SK-N-SH (cell line): ENCODE results near the gene GPANK1. TPM values are rescaled to one million over a fixed set of nuclear protein-coding genes. Genes with fewer than 3 reads are reported as not detected.

Experiments used
- CTCF ChIA-PET: fragments of 300-600, 350-600 bp; formaldehyde crosslinking; extraction: SDS; loops from one replicate; lab custom pipeline; 2021; lab: Yijun Ruan, JAX
- POLR2A ChIA-PET: fragments of 350-600 bp; sonication (Branson Sonifier 250); formaldehyde crosslinking; extraction: SDS; loops from one replicate; lab custom pipeline; 2020; ENCODE audit warnings: antibody characterized with exemption, inconsistent platforms; lab: Yijun Ruan, JAX
- DNase-seq: peaks from one replicate; pipeline ENCODE4 v3.0.0; 2012
- H2AFZ ChIP-seq: fragments of 200-600 bp; sonication (generic); 2 replicates; pipeline ENCODE4 v1.8.1; 2016; ENCODE audit warnings: antibody characterized with exemption, mild to moderate bottlenecking, low read depth
- H3F3A ChIP-seq: fragments of 200-600 bp; sonication (generic); replicated peaks from 2 replicates; pipeline ENCODE3; 2016; ENCODE audit warnings: antibody characterized with exemption, mild to moderate bottlenecking; ENCODE audit not compliant: insufficient read depth
- H3K27ac ChIP-seq, 2 experiments: fragments of 200-500 bp in 1 of 2; fragments of 200-600 bp in 1 of 2; sonication (Bioruptor generic) in 1 of 2; sonication (generic), shearing (Covaris generic) in 1 of 2; 2 replicates each; pipeline versions ENCODE4 v1.5.1 to v1.6.1; 2014 to 2016; ENCODE audit warnings: low read depth in 2 of 2, inconsistent platforms in 1 of 2, low read length in 1 of 2, mild to moderate bottlenecking in 1 of 2, mixed read lengths in 1 of 2
- H3K27me3 ChIP-seq: fragments of 200-600 bp; sonication (generic), shearing (Covaris generic); 2 replicates; pipeline ENCODE4 v1.6.1; 2016; ENCODE audit warnings: mixed run types; ENCODE audit not compliant: insufficient read depth
- H3K36me3 ChIP-seq, 2 experiments: fragments of 200-500 bp in 1 of 2; fragments of 200-600 bp in 1 of 2; sonication (Bioruptor generic) in 1 of 2; sonication (generic) in 1 of 2; replicated peaks in 1 of 2; 2 replicates each; pipeline versions ENCODE3 to v1.5.1; 2014 to 2016; ENCODE audit warnings: low read length in 1 of 2, mild to moderate bottlenecking in 1 of 2; ENCODE audit not compliant: insufficient read depth in 2 of 2, control insufficient read depth in 1 of 2
- H3K4me1 ChIP-seq, 2 experiments: fragments of 200-500 bp in 1 of 2; fragments of 200-600 bp in 1 of 2; sonication (Bioruptor generic) in 1 of 2; sonication (generic), shearing (Covaris generic) in 1 of 2; 2 replicates each; pipeline versions ENCODE4 v1.5.1 to v1.6.1; 2014 to 2016; ENCODE audit warnings: low read depth in 1 of 2, low read length in 1 of 2, mixed run types in 1 of 2; ENCODE audit not compliant: insufficient read depth in 2 of 2, control insufficient read depth in 1 of 2
- H3K4me2 ChIP-seq: fragments of 200-600 bp; sonication (generic), shearing (Covaris generic); 2 replicates; pipeline ENCODE4 v1.6.1; 2017; ENCODE audit warnings: mixed run types
- H3K4me3 ChIP-seq, 2 experiments: fragments of 200-500 bp in 1 of 2; fragments of 200-600 bp in 1 of 2; sonication (Bioruptor generic) in 1 of 2; sonication (generic), shearing (Covaris generic) in 1 of 2; 2 replicates each; pipeline versions ENCODE4 v1.5.1 to v1.8.1; 2014 to 2016; ENCODE audit warnings: low read depth in 2 of 2, inconsistent platforms in 1 of 2, low read length in 1 of 2, mild to moderate bottlenecking in 1 of 2, mixed read lengths in 1 of 2, moderate library complexity in 1 of 2
- H3K79me2 ChIP-seq: fragments of 200-600 bp; sonication (generic); 2 replicates; pipeline ENCODE4 v1.8.1; 2017; ENCODE audit warnings: mild to moderate bottlenecking; ENCODE audit not compliant: insufficient read depth
- H3K9ac ChIP-seq: fragments of 200-600 bp; sonication (generic); 2 replicates; pipeline ENCODE4 v1.6.1; 2017; ENCODE audit warnings: mixed run types
- H3K9me2 ChIP-seq: fragments of 200-600 bp; sonication (generic); 2 replicates; pipeline ENCODE4 v1.6.1; 2017; ENCODE audit warnings: mixed run types
- H3K9me3 ChIP-seq: fragments of 200-600 bp; sonication (generic); 2 replicates; pipeline ENCODE4 v1.6.1; 2017; ENCODE audit warnings: mixed run types, mild to moderate bottlenecking, moderate library complexity
- H4K20me1 ChIP-seq: fragments of 200-600 bp; sonication (generic); 2 replicates; pipeline ENCODE4 v1.6.1; 2017; ENCODE audit warnings: mild to moderate bottlenecking, mixed run types; ENCODE audit not compliant: insufficient read depth
- EP300 ChIP-seq, 2 experiments: IDR thresholded peaks; 2 replicates each; pipeline versions ENCODE4 v1.4.0 to v1.6.1; 2012; ENCODE audit warnings: borderline replicate concordance in 1 of 2, low read depth in 1 of 2, low read length in 1 of 2
- EZH2phosphoT487 ChIP-seq: fragments of 200-600 bp; sonication (generic); IDR thresholded peaks from 2 replicates; pipeline ENCODE4 v1.6.1; 2017; ENCODE audit warnings: low read depth, mixed run types, mild to moderate bottlenecking, antibody characterized with exemption, moderate library complexity, borderline replicate concordance
- JUND ChIP-seq: IDR thresholded peaks from 2 replicates; pipeline ENCODE4 v1.4.0; 2012
- MEF2A ChIP-seq: IDR thresholded peaks from 2 replicates; pipeline ENCODE4 v1.4.0; 2012; ENCODE audit warnings: low read depth, borderline replicate concordance
- POLR2AphosphoS5 ChIP-seq: IDR thresholded peaks from 2 replicates; pipeline ENCODE4 v1.6.1; 2012; ENCODE audit warnings: low read depth, low read length
- RAD21 ChIP-seq: IDR thresholded peaks from 2 replicates; pipeline ENCODE4 v1.6.1; 2012; ENCODE audit warnings: mild to moderate bottlenecking, low read length
- RXRA ChIP-seq: IDR thresholded peaks from 2 replicates; pipeline ENCODE4 v1.4.0; 2012; ENCODE audit warnings: low read depth, mild to moderate bottlenecking, borderline replicate concordance
- SMC3 ChIP-seq: IDR thresholded peaks from 2 replicates; pipeline ENCODE4 v1.6.1; 2012; ENCODE audit warnings: low read depth, low read length, improper control_type of control experiment
- WGBS: methylation state at CpG from one replicate; pipeline ENCODE4 v1.1.6; 2017; ENCODE audit warnings: low lambda C conversion rate; 5-methylcytosine and 5-hydroxymethylcytosine counted together
- polyA plus RNA-seq, 3 experiments: library from polyadenylated mRNA; depleted of rRNA; stranded (reverse); fragments of >200 nt; gene quantifications; 2 replicates each; pipeline ENCODE4 v1.2.3, GENCODE V29; 2012
- TF ChIP-seq, protein P1 (sequence below): IDR thresholded peaks from 2 replicates; pipeline ENCODE4 v1.4.0; 2012; ENCODE audit warnings: low read depth, borderline replicate concordance
- TF ChIP-seq, protein P2 (sequence below): fragments of 150-350 bp; IDR thresholded peaks from 2 replicates; pipeline ENCODE4 v1.6.1; 2017; ENCODE audit warnings: antibody characterized with exemption, low read length, low read depth, borderline replicate concordance
- TF ChIP-seq, protein P3 (sequence below): IDR thresholded peaks from 2 replicates; pipeline ENCODE4; 2012
- TF ChIP-seq, protein P4 (sequence below): fragments of 200-600 bp; sonication (generic); IDR thresholded peaks from 2 replicates; pipeline ENCODE4 v1.6.1; 2017; ENCODE audit warnings: antibody characterized with exemption, mild to moderate bottlenecking, moderate library complexity

GPANK1 gene
- polyA plus RNA-seq, 1 of the 3 experiments (the other 2 are of a cell fraction) = 19.1 TPM

DNA sequence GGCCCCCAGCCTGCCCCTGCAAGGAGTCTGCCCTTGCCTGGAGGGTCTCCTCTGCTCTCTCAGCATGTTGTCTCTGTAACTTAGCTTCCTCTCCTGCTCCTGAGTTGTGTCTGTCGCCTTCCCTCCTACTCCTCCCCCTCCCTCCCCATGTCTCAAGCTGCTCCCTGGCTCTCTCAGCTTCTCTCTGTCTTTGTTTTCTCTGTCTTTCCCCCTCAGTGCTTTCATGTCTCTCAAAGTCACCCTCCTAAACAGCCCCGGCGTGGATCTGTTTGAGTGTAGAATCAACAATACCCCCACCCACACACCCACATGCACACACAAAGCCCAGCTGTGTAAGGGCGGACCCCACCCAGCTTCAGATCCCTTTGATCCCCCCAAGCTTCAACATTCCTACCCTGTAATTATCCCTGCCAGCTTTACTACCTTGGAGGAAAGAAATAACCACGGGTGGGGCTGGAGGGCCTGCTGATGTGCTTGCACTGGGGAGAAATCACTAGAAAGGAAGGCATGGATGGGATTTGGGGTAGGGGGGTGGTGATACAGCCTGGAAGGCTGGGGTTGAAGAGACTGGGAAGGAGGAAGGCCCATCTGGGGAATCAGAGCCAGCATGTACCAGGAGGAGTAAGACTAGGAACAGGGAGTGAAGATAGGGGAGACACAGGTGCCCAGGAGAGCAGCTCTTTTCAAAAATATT, 49.3 kb upstream of the GPANK1 start (continued):
- TF ChIP-seq RAD21 (no peak), EZH2phosphoT487 (no peak), POLR2AphosphoS5 (no peak)
- TF ChIP-seq, protein P1, sequence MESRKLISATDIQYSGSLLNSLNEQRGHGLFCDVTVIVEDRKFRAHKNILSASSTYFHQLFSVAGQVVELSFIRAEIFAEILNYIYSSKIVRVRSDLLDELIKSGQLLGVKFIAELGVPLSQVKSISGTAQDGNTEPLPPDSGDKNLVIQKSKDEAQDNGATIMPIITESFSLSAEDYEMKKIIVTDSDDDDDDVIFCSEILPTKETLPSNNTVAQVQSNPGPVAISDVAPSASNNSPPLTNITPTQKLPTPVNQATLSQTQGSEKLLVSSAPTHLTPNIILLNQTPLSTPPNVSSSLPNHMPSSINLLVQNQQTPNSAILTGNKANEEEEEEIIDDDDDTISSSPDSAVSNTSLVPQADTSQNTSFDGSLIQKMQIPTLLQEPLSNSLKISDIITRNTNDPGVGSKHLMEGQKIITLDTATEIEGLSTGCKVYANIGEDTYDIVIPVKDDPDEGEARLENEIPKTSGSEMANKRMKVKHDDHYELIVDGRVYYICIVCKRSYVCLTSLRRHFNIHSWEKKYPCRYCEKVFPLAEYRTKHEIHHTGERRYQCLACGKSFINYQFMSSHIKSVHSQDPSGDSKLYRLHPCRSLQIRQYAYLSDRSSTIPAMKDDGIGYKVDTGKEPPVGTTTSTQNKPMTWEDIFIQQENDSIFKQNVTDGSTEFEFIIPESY = no peak

DNA sequence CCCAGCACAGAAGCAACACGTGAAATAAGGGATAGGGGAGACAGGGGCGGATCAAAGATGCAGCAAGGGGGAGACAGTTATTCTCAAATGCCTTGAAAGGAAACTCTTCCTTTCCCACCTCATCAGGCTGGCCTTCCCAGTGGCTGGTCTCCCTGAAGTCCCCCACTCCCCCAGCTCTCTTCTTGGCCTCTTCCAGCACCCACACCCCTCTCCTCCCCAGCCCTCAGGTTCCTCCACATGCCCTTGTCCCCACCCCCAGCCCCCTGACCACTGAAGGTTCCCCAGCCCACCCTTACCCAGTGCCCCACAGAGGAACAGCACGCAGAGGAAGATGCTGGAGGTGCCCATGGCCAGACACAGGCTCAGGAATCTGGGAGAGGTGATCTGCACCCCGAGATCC, 48.7 kb upstream of the GPANK1 start:
- 73% methylated on average over 4 of the region's 4 CpGs for WGBS
- Histone ChIP-seq H3K27me3 (no peaks in the 10 kb centered on the region), H3K4me1 (no peaks in the 10 kb centered on the region), H3K4me2 (no peak overlapping the region), H3K36me3 (no peaks in the 10 kb centered on the region), H3F3A (peaks cover 3% of the 10 kb centered on the region), H3K27ac (no peak overlapping the region), H3K79me2 (no peaks in the 10 kb centered on the region), H4K20me1 (no peaks in the 10 kb centered on the region), H3K9me3 (no peaks in the 10 kb centered on the region), H3K4me3 (no peak overlapping the region), H3K9ac (no peak overlapping the region), H2AFZ (no peak overlapping the region), H3K9me2 (no peaks in the 10 kb centered on the region)
- ChIA-PET CTCF (interaction anchor here (1.1 to 1.5 kb wide), 3 partner anchors 15 to 77 kb away, joined by 3 to 4 read pairs (median 3); no protein-coding TSS in a partner anchor), POLR2A (no interaction called here)
- DNase-seq = no peak
- TF ChIP-seq MEF2A (no peak), RAD21 (no peak), EP300 (IDR thresholded peaks at IDR 0.05; ENCODE audit: borderline replicate concordance in 1 of 2, low read depth in 1 of 2, low read length in 1 of 2) (no peak), JUND (no peak)
- TF ChIP-seq, protein P2, sequence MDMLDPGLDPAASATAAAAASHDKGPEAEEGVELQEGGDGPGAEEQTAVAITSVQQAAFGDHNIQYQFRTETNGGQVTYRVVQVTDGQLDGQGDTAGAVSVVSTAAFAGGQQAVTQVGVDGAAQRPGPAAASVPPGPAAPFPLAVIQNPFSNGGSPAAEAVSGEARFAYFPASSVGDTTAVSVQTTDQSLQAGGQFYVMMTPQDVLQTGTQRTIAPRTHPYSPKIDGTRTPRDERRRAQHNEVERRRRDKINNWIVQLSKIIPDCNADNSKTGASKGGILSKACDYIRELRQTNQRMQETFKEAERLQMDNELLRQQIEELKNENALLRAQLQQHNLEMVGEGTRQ = no peak

DNA sequence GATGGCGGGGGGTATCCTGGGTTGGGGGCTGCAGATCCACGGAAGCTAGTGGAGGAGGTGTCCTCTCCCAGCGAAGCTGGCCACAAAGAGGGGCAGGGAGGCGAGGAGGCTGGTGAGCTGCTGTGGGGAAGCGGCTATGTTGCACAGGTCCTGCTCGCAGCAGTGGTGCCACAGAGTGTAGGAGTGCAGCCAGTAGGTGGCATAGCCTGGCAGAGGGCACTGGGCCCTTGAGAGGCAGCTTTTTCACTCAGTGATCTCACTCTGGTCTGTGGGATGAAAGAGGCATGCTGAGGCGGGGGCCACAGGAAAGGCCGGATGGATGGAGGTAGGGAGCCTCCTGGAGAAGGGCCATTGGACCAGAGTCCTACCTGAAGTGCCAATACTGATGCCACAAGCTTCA, 47.5 kb upstream of the GPANK1 start:
- Histone ChIP-seq H3K9me2 (no peaks in the 10 kb centered on the region), H2AFZ (no peak overlapping the region), H4K20me1 (no peaks in the 10 kb centered on the region), H3K4me3 (no peak overlapping the region), H3K9me3 (no peaks in the 10 kb centered on the region), H3K9ac (no peak overlapping the region), H3K79me2 (no peaks in the 10 kb centered on the region), H3K27me3 (no peaks in the 10 kb centered on the region), H3F3A (peaks cover 3% of the 10 kb centered on the region), H3K36me3 (no peaks in the 10 kb centered on the region), H3K4me1 (no peaks in the 10 kb centered on the region), H3K27ac (no peak overlapping the region), H3K4me2 (no peak overlapping the region)
- 72% methylated on average over 5 of the region's 8 CpGs for WGBS
- ChIA-PET POLR2A (no interaction called here), CTCF (interaction anchor here (1.2 to 2.9 kb wide), 5 partner anchors 10 to 118 kb away, joined by 3 to 9 read pairs (median 5); partner anchors contain the start of gene ABHD16A)
- no peak for DNase-seq
- TF ChIP-seq, protein P3, sequence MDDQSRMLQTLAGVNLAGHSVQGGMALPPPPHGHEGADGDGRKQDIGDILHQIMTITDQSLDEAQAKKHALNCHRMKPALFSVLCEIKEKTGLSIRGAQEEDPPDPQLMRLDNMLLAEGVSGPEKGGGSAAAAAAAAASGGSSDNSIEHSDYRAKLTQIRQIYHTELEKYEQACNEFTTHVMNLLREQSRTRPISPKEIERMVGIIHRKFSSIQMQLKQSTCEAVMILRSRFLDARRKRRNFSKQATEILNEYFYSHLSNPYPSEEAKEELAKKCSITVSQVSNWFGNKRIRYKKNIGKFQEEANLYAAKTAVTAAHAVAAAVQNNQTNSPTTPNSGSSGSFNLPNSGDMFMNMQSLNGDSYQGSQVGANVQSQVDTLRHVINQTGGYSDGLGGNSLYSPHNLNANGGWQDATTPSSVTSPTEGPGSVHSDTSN = no peak
- TF ChIP-seq SMC3 (no peak), RAD21 (no peak), RXRA (no peak)
- TF ChIP-seq, protein P4, sequence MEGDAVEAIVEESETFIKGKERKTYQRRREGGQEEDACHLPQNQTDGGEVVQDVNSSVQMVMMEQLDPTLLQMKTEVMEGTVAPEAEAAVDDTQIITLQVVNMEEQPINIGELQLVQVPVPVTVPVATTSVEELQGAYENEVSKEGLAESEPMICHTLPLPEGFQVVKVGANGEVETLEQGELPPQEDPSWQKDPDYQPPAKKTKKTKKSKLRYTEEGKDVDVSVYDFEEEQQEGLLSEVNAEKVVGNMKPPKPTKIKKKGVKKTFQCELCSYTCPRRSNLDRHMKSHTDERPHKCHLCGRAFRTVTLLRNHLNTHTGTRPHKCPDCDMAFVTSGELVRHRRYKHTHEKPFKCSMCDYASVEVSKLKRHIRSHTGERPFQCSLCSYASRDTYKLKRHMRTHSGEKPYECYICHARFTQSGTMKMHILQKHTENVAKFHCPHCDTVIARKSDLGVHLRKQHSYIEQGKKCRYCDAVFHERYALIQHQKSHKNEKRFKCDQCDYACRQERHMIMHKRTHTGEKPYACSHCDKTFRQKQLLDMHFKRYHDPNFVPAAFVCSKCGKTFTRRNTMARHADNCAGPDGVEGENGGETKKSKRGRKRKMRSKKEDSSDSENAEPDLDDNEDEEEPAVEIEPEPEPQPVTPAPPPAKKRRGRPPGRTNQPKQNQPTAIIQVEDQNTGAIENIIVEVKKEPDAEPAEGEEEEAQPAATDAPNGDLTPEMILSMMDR = peak; percentile 25; the same call in 1 of the 2 replicates
